ENCODE results near the gene C10orf53. TPM values are rescaled to one million over a fixed set of nuclear protein-coding genes. Genes with fewer than 3 reads are reported as not detected.

Gene C10orf53
- total RNA-seq, 1 experiment from 2014 or later, result not detected

DNA sequence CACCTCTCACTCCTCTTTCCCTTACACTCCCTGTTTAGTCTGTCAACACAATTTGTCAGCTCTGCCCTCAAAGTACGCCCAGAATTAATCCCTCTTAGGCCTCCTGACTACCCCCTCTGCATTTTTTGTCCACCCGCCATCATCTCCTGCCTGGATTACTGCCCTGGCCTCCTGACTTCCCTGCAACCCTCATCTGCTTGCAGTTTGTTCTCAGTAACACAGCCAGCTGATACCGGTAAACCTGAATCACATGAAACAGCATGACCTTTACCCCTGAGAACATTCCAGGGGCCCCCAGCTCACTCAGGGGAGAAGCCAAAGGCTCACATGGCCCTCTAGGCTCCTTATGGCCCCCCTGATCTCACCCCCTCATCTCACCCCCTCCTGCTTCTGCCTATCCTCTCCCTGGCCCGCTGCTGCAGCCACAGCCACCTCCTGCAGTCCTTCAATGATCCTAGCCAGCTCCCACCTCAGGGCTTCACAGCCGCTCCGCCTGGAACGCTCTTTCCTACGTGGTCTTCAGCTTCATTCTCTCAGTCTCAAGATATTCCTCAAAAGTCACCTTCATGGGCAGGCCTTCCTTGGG is 8.9 kb downstream of the C10orf53 start:
- Histone ChIP-seq H3K4me1 (replicated peaks) (no peaks in the 10 kb centered on the region), H3K27ac (no peak overlapping the region), H3K9me3 (replicated peaks) (0 out of 2 replicates have a peak, but pooled peaks cover 4% of the 10 kb centered on the region), H3K36me3 (no peaks in the 10 kb centered on the region), H3K4me3 (no peak overlapping the region), H3K27me3 (replicated peaks) (peaks cover 23% of the 10 kb centered on the region)
- DNase-seq (ENCODE audit: low read depth in 1 of 2, low spot score in 2 of 2), result no peak

DNA sequence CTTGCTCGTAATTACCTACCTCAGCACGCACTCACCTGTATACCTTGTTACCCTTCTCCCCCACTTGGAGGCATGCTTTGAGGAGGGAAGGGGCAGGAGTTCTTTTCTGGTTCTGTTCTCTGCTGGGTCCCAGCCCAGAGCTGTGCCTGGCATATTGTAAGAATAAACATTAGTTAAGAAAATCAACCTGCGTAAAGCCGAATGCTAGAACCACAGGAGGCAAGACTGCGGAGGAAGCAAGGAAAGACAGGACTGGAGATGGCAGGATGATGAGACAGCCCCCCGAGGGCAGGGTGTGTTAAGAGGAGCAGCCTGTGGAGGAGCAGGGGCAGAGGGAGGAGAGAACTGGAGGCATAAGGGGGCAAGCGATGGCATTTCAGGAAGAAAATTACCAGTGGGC is 9.5 kb downstream of the C10orf53 start:
- H3K4me3 ChIP-seq, result no peak overlapping the region
- H3K36me3 ChIP-seq, result no peaks in the 10 kb centered on the region
- H3K4me1 ChIP-seq (replicated peaks), result no peaks in the 10 kb centered on the region
- DNase-seq (ENCODE audit: low read depth in 1 of 2, low spot score in 2 of 2), result no peak
- H3K27me3 ChIP-seq (replicated peaks), result peaks cover 23% of the 10 kb centered on the region
- no peak overlapping the region for H3K27ac ChIP-seq
- H3K9me3 ChIP-seq (replicated peaks), result 0 out of 2 replicates have a peak, but pooled peaks cover 4% of the 10 kb centered on the region

GRCh38 chr10:49689882-49690510 is 10.5 kb downstream of the C10orf53 start:
- Histone ChIP-seq H3K36me3 (no peaks in the 10 kb centered on the region), H3K4me1 (replicated peaks) (no peaks in the 10 kb centered on the region), H3K4me3 (no peak overlapping the region), H3K27ac (no peak overlapping the region), H3K9me3 (replicated peaks) (0 out of 2 replicates have a peak, but pooled peaks cover 4% of the 10 kb centered on the region), H3K27me3 (replicated peaks) (peaks cover 26% of the 10 kb centered on the region)
- no peak for DNase-seq (ENCODE audit: low read depth in 1 of 2, low spot score in 2 of 2)

GRCh38 chr10:49690698-49691356 is 11.4 kb downstream of the C10orf53 start:
- DNase-seq (ENCODE audit: low read depth in 1 of 2, low spot score in 2 of 2), result no peak
- Histone ChIP-seq H3K27ac (no peak overlapping the region), H3K4me3 (no peak overlapping the region), H3K36me3 (no peaks in the 10 kb centered on the region), H3K4me1 (replicated peaks) (no peaks in the 10 kb centered on the region), H3K27me3 (replicated peaks) (peaks cover 31% of the 10 kb centered on the region), H3K9me3 (replicated peaks) (0 out of 2 replicates have a peak, but pooled peaks cover 4% of the 10 kb centered on the region)

DNA sequence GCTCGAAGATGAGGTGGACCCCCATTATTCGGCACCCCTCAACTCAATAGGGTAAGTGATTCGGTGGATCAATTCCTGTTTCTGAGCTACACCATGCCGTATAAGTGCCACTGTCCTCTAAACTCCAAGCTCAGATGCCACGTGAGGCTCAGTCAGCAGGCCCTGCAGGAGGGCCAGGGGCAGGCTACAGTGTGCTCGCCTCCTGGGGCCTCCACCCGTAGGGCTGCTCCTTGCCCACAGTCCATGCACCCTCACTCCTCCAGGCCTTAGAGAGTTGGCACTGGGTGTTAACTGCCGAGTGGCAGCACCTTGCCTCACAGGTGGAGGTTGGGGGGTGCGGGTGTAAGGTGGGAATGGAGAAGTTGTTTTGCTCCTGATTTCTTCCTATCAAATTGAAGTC is 12.1 kb downstream of the C10orf53 start:
- DNase-seq (ENCODE audit: low read depth in 1 of 2, low spot score in 2 of 2), result no peak
- H3K4me1 ChIP-seq (replicated peaks), result no peaks in the 10 kb centered on the region
- H3K36me3 ChIP-seq, result no peaks in the 10 kb centered on the region
- H3K27me3 ChIP-seq (replicated peaks), result peaks cover 31% of the 10 kb centered on the region
- no peak overlapping the region for H3K27ac ChIP-seq
- 0 out of 2 replicates have a peak, but pooled peaks cover 4% of the 10 kb centered on the region for H3K9me3 ChIP-seq (replicated peaks)
- H3K4me3 ChIP-seq, result no peak overlapping the region

GRCh38 chr10:49694466-49694865 is 15.0 kb downstream of the C10orf53 start:
- no peak overlapping the region for H3K4me3 ChIP-seq
- no peaks in the 10 kb centered on the region for H3K36me3 ChIP-seq
- no peak for DNase-seq (ENCODE audit: low read depth in 1 of 2, low spot score in 2 of 2)
- no peaks in the 10 kb centered on the region for H3K4me1 ChIP-seq (replicated peaks)
- no peak overlapping the region for H3K27ac ChIP-seq
- H3K27me3 ChIP-seq (replicated peaks), result peaks cover 32% of the 10 kb centered on the region
- no peaks in the 10 kb centered on the region for H3K9me3 ChIP-seq (replicated peaks)

- Histone ChIP-seq H3K36me3 (no peaks in the 10 kb centered on the region), H3K4me3 (no peak overlapping the region), H3K4me1 (replicated peaks) (no peaks in the 10 kb centered on the region), H3K27ac (no peak overlapping the region), H3K27me3 (replicated peaks) (peaks cover 26% of the 10 kb centered on the region), H3K9me3 (replicated peaks) (no peaks in the 10 kb centered on the region)
- DNase-seq (ENCODE audit: low read depth in 1 of 2, low spot score in 2 of 2), result no peak
Measured at GRCh38 chr10:49696311-49696710, 16.9 kb downstream of the C10orf53 start.

DNA sequence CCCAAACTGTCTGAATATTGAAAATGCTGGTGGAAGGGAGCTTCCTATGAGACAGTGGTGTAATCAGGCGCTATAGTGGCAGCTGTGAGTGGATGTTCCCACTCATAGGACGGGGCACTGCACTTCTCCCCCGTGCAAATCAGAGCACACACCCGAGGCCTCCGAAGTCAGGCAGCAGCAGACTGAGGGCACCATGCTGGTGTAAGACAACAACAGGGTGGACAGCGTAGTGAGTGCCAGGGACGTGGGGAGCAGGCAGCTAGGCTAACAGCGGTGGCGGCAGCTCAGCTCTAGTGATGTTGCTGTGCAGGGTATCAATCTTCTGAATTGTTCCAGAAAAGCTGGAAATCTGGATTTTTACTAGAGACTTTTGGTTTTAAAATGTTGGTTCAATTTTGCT is 19.2 kb downstream of the C10orf53 start:
- no peak overlapping the region for H3K4me3 ChIP-seq

DNA sequence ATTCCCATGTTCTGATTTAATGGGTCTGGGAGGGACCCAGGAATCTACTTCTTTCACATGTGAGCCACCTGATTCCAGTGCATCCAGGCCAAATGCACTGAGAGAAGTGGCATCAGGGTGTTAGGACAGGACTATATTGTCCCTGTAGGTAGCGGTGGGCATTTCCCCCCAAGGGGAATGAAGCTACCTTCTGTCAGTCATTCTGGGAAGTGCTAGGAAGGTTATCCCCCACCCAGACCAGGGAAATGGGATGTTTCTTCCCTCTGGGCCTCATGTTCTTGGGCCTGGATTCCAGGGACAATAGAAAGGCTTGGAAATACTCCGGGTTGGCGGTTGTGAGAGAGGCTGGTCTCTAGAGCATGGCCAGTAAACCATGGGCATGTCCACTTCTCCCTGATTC is 20.8 kb downstream of the C10orf53 start:
- no peaks in the 10 kb centered on the region for H3K36me3 ChIP-seq
- no peaks in the 10 kb centered on the region for H3K4me1 ChIP-seq (replicated peaks)
- no peak for DNase-seq (ENCODE audit: low read depth in 1 of 2, low spot score in 2 of 2)
- H3K27me3 ChIP-seq (replicated peaks), result peaks cover 22% of the 10 kb centered on the region
- H3K27ac ChIP-seq, result no peak overlapping the region
- H3K9me3 ChIP-seq (replicated peaks), result no peaks in the 10 kb centered on the region
- no peak overlapping the region for H3K4me3 ChIP-seq

More for the DNA sequence above, 19.2 kb downstream of the C10orf53 start:
- Histone ChIP-seq H3K4me1 (replicated peaks) (no peaks in the 10 kb centered on the region), H3K9me3 (replicated peaks) (no peaks in the 10 kb centered on the region), H3K36me3 (no peaks in the 10 kb centered on the region), H3K27ac (no peak overlapping the region), H3K27me3 (replicated peaks) (peaks cover 18% of the 10 kb centered on the region)
- no peak for DNase-seq (ENCODE audit: low read depth in 1 of 2, low spot score in 2 of 2)

- no peaks in the 10 kb centered on the region for H3K9me3 ChIP-seq (replicated peaks)
- no peaks in the 10 kb centered on the region for H3K36me3 ChIP-seq
- peaks cover 18% of the 10 kb centered on the region for H3K27me3 ChIP-seq (replicated peaks)
- no peak overlapping the region for H3K4me3 ChIP-seq
- H3K27ac ChIP-seq, result no peak overlapping the region
- H3K4me1 ChIP-seq (replicated peaks), result no peaks in the 10 kb centered on the region
- no peak for DNase-seq (ENCODE audit: low read depth in 1 of 2, low spot score in 2 of 2)
Measured at GRCh38 chr10:49700997-49701396, 21.5 kb downstream of the C10orf53 start.

DNA sequence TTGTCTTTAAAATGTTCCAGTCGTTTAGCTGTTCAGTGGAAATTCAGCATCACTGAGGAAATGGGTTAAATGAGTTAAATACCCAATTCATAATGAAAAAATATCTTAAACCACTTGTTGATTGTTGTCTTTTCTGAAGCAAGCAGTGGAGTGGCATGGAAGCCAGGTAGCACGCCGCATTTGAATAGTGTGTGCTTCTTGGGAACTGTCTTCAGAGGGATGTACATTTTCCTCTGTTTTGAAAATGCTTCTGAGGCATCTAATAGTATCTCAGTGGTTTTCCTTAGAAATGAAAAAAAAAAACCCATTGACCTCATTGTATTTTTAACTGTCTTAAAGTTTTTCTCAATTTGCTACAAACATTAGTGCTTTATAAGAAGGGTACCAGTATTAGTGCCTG is 28.1 kb downstream of the C10orf53 start:
- H3K27ac ChIP-seq, result no peak overlapping the region
- peaks cover 15% of the 10 kb centered on the region for H3K27me3 ChIP-seq (replicated peaks)
- no peaks in the 10 kb centered on the region for H3K4me1 ChIP-seq (replicated peaks)
- no peaks in the 10 kb centered on the region for H3K36me3 ChIP-seq
- H3K9me3 ChIP-seq (replicated peaks), result no peaks in the 10 kb centered on the region
- no peak for DNase-seq (ENCODE audit: low read depth in 1 of 2, low spot score in 2 of 2)
- H3K4me3 ChIP-seq, result no peak overlapping the region

DNA sequence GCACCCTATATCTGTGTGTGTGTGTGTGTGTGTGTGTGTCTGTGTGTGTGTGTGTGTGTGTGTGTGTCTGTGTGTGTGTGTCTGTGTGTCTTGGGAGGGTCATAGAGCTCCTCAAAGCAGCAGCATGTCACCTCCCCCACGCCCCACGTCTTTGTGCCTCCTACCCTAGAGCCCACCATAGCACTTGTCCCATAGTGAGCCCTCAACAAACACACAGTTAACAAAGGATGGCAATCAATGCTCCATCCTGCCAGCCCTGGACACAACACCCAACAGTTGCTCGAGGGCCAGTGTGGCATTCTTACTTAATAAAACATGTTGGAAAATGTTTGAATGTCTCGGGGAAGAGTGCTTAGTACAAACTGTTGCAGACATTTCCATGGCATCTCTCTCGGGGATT is 30.5 kb downstream of the C10orf53 start:
- Histone ChIP-seq H3K27me3 (replicated peaks) (peaks cover 5% of the 10 kb centered on the region), H3K27ac (no peak overlapping the region), H3K9me3 (replicated peaks) (no peaks in the 10 kb centered on the region), H3K4me1 (replicated peaks) (no peaks in the 10 kb centered on the region), H3K4me3 (no peak overlapping the region), H3K36me3 (no peaks in the 10 kb centered on the region)
- DNase-seq (ENCODE audit: low read depth in 1 of 2, low spot score in 2 of 2), result no peak

DNA sequence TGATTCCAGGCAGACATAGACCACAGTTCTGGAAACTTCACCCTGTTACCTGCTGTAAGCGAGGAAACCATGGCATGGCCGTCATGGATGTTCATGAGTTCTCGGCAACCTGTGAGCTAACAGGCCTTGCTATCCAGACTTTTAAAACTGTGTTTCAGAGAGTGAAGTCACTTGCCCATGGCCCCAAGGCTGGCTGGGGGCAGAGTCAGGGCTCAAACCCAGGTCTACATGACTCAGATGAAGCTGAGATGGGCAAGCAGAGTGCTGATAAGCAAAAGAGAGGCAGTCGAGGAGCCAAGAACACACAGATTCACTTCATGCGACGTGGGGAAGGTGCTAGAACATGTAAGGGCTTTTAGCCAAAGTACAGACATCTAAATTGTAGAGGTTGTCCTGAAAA is 31.5 kb downstream of the C10orf53 start:
- Histone ChIP-seq H3K9me3 (replicated peaks) (no peaks in the 10 kb centered on the region), H3K27ac (no peak overlapping the region), H3K27me3 (replicated peaks) (peaks cover 5% of the 10 kb centered on the region), H3K4me1 (replicated peaks) (no peaks in the 10 kb centered on the region), H3K4me3 (no peak overlapping the region), H3K36me3 (no peaks in the 10 kb centered on the region)
- DNase-seq (ENCODE audit: low read depth in 1 of 2, low spot score in 2 of 2), result peak in 1 of 2 experiments; percentile 28

DNA sequence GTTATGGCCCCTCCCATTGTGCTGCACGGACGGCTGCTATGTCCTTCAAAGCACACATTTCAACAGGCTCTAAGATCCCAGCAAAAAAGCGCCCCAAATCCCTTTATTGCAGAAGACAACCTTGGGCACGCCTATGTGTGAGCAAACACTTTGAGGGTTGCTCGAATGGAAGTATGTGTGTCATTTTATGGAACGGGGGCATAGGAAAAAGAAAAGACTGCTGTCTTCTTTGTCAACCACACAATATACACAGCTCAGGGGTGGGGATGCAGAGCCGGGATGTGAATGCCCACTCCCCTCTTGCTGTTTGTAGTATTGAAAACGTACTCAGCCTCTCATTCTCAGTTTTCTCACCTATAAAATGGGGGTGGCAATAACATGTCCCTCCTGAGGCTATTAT is 32.0 kb downstream of the C10orf53 start:
- peaks cover 5% of the 10 kb centered on the region for H3K27me3 ChIP-seq (replicated peaks)
- no peak for DNase-seq (ENCODE audit: low read depth in 1 of 2, low spot score in 2 of 2)
- H3K4me3 ChIP-seq, result no peak overlapping the region
- H3K27ac ChIP-seq, result no peak overlapping the region
- H3K4me1 ChIP-seq (replicated peaks), result no peaks in the 10 kb centered on the region
- H3K36me3 ChIP-seq, result no peaks in the 10 kb centered on the region
- no peaks in the 10 kb centered on the region for H3K9me3 ChIP-seq (replicated peaks)
